ENCODE data around the gene TMEM239.

TMEM239 gene

DNA sequence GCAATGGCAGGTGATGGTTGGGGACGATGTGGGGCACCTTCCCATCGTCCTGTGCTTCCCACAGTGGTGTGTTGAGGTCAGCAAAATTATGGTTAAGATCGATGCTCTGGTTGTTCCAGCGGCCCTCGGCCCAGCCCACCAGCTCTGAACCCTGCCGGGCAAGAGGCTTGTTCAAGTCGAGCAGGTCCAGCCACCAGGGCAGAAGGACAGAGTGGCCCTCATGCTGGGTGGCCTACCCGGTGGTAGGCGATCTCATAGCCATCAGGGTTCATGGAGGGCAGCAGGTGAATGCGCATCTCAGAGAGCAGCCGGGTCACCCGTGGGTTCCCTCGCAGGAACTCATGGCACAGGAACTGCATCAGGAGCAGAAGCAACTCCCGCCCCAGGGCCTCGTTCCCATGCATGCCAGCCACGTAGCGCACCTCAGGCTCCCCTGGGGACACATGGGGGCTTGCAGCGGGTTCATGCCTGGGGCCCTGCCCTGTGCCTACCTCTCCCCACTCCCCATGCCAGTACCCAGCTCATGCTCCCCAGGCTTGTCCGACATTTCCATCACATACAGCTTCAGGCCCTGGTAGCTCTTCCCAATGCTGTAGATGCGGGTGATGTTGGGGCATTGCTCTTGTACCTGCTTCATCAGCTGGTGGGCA is 20.0 kb upstream of the TMEM239 start:
- no peak for TF ChIP-seq CTCF (conservative IDR thresholded peaks at IDR 0.05)

GRCh38 chr20:2797136-2797983 is 18.8 kb upstream of the TMEM239 start:
- H3K27ac ChIP-seq, result no peak overlapping the region
- no peak for TF ChIP-seq CTCF (conservative IDR thresholded peaks at IDR 0.05)

More for the DNA sequence above, 20.0 kb upstream of the TMEM239 start:
- H3K27ac ChIP-seq, result no peak overlapping the region

DNA sequence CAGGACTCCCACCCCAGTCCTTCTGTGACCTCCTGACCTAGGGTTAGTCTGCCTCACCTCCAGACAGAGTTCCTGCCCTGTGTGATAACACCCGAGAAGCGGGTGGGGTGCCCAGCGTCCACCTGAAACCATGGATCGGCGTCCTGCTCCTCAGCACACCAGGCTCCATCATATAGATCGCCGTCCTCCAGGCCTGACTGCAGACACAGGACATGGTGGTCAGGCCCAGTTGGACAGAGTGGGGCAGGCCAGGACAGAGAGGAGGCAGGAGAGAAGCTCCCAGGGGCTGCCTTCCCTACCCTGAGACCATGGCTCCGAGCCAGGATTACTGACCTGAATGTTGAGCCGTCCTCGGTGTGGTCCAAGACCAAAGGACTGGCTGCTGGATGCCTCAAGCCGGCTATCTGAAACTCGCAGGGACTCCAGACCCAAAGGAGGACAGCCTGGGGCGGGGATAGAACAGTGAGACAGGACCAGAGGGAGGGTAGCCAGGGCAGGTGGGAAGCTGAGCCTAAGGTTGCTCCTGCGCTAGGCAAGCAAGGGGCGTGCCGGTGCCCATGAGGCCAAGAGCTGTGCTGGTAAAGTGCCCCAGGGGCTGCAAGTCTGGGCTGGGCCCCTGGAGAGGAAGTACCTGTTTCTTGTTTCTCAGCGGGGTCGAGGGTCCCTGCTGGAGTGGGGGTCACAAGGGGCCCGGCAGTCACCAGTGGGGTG is 17.9 kb upstream of the TMEM239 start:
- H3K27ac ChIP-seq, result no peak overlapping the region
- TF ChIP-seq CTCF (conservative IDR thresholded peaks at IDR 0.05), result no peak

- H3K27ac ChIP-seq, result no peak overlapping the region
- TF ChIP-seq CTCF (conservative IDR thresholded peaks at IDR 0.05), result no peak
Measured at GRCh38 chr20:2798814-2799213, 17.4 kb upstream of the TMEM239 start.

- no peak for TF ChIP-seq CTCF (conservative IDR thresholded peaks at IDR 0.05)
- H3K27ac ChIP-seq, result no peak overlapping the region
Measured at GRCh38 chr20:2799271-2799670, 16.9 kb upstream of the TMEM239 start.

DNA sequence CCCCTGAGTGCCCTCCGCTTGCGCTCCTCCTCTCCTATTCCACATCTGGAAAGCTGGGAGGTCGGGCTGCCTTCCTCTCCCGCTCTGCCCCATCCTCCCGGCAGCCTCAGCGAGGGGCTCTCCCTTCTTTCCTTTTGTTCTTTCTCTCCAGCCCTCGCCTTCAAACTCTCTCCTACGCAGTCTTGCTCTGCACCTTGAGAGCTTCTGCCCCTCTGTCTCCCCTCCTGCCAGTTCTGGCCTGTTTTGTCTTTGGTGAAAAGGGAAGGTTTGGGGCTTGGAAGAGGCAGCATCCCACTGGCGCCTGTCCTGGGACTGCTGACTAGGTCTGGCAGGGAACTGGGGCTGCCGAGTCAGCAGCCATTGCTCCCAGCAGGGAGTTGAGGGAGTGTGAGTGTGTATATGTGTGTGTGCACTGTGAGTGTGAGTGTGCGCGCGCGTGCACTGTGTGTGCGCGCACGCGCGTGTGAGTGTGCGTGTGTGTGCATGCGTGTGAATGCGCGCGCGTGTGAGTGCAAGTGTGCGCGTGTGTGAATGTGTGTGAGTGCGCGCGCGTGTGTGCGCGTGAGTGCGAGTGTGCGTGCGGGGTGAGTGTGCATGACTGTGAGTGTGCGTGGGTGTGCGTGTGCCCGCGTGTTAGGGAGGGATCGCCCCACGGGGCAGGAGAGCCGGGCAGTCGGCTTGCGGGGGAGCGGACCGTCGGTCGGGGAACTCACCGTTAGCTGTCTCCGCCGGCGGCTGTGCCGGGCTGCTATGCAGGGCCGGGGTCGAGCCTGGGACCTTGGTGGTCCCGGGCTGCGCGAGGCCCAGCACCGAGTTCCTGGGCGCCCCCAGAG is 16.3 kb upstream of the TMEM239 start:
- TF ChIP-seq CTCF (conservative IDR thresholded peaks at IDR 0.05), result no peak
- H3K27ac ChIP-seq, result no peak overlapping the region
